NCI-H187 (cell line): Measurements from ENCODE around the gene ADNP.
"Not testable (repeated sequence)": the region's sequence is repeated elsewhere in the genome, so short reads cannot be mapped to it uniquely, and the experiment has no call there.

ENCODE experiments used
- DNase-seq, 2 experiments: peaks; one replicate each; lab custom pipeline; 2025; lab: John Stamatoyannopoulos, UW

The ADNP gene

GRCh38 chr20:50900261-50900660 is 31.0 kb downstream of the ADNP start:
- no peak for DNase-seq

- no peak for DNase-seq
Observed at GRCh38 chr20:50898475-50898874, 32.8 kb downstream of the ADNP start.

- no peak for DNase-seq
Observed at GRCh38 chr20:50895111-50895830, 36.0 kb downstream of the ADNP start.

- DNase-seq: no peak
Observed at GRCh38 chr20:50893620-50894019, 37.6 kb downstream of the ADNP start.

GRCh38 chr20:50892394-50892793 is 38.8 kb downstream of the ADNP start:
- no peak for DNase-seq

GRCh38 chr20:50891138-50891537 is 40.1 kb downstream of the ADNP start:
- no peak for DNase-seq

- no peak for DNase-seq
Observed at GRCh38 chr20:50887576-50887975, 43.7 kb downstream of the ADNP start.

GRCh38 chr20:50886184-50886790 is 45.0 kb downstream of the ADNP start:
- no peak for DNase-seq

- no peak for DNase-seq
Observed at GRCh38 chr20:50885781-50886180, 45.5 kb downstream of the ADNP start.

GRCh38 chr20:50885068-50885467 is 46.2 kb downstream of the ADNP start:
- DNase-seq: no peak

- DNase-seq: no peak
Observed at GRCh38 chr20:50883856-50884255, 47.4 kb downstream of the ADNP start.

GRCh38 chr20:50881759-50882424 is 49.3 kb downstream of the ADNP start:
- not testable (repeated sequence) for DNase-seq

GRCh38 chr20:50879649-50880550 is 51.3 kb downstream of the ADNP start:
- DNase-seq: no peak

GRCh38 chr20:50877232-50877743 is 53.9 kb downstream of the ADNP start:
- DNase-seq: no peak

GRCh38 chr20:50876816-50877215 is 54.4 kb downstream of the ADNP start:
- DNase-seq: no peak

GRCh38 chr20:50876063-50876685 is 55.1 kb downstream of the ADNP start:
- DNase-seq: no peak

GRCh38 chr20:50874758-50875665 is 56.2 kb downstream of the ADNP start:
- DNase-seq: no peak

GRCh38 chr20:50874111-50874757 is 57.0 kb downstream of the ADNP start:
- DNase-seq: no peak

- DNase-seq: no peak
Observed at GRCh38 chr20:50873585-50873984, 57.7 kb downstream of the ADNP start.
